Measurements from ENCODE around the gene NRL. TPM values are rescaled to one million over a fixed set of nuclear protein-coding genes. Genes with fewer than 3 reads are reported as not detected.

The NRL gene
- total RNA-seq, 2 experiments from 2014 or later = 4.6 to 7.5 TPM

DNA sequence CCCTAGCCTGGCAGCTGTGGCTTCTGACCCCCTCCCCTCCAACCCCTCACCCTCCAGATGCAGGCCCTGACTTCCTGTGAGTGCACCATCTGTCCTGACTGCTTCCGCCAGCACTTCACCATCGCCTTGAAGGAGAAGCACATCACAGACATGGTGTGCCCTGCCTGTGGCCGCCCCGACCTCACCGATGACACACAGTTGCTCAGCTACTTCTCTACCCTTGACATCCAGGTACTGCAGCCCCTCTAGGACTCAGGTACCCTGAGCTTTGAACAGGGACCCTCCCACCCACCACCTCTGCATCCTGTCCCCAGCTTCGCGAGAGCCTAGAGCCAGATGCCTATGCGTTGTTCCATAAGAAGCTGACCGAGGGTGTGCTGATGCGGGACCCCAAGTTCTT, 40.4 kb upstream of the NRL start:
- no TSS peak for BruUV-seq (replicated peaks)
- no peak overlapping the region for H3K4me3 ChIP-seq (ENCODE audit: low read depth, low read length, poor library complexity, severe bottlenecking)
- no peaks in the 10 kb centered on the region for H3K79me2 ChIP-seq (ENCODE audit: insufficient read depth, low read depth, low read length)
- no peak overlapping the region for H3K4me2 ChIP-seq (ENCODE audit: low read length)
- TF ChIP-seq, protein P1, sequence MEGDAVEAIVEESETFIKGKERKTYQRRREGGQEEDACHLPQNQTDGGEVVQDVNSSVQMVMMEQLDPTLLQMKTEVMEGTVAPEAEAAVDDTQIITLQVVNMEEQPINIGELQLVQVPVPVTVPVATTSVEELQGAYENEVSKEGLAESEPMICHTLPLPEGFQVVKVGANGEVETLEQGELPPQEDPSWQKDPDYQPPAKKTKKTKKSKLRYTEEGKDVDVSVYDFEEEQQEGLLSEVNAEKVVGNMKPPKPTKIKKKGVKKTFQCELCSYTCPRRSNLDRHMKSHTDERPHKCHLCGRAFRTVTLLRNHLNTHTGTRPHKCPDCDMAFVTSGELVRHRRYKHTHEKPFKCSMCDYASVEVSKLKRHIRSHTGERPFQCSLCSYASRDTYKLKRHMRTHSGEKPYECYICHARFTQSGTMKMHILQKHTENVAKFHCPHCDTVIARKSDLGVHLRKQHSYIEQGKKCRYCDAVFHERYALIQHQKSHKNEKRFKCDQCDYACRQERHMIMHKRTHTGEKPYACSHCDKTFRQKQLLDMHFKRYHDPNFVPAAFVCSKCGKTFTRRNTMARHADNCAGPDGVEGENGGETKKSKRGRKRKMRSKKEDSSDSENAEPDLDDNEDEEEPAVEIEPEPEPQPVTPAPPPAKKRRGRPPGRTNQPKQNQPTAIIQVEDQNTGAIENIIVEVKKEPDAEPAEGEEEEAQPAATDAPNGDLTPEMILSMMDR (conservative IDR thresholded peaks at IDR 0.05; ENCODE audit: low read length) = no peak
- TF ChIP-seq EZH2phosphoT487 (IDR thresholded peaks at IDR 0.05; ENCODE audit: borderline replicate concordance, low read depth, low read length) = no peak
- no peaks in the 10 kb centered on the region for H3K4me1 ChIP-seq (ENCODE audit: insufficient read depth, low read length, poor library complexity, severe bottlenecking)
- no peak overlapping the region for H3K27ac ChIP-seq (ENCODE audit: low read depth, low read length, poor library complexity, severe bottlenecking)
- DNase-seq (ENCODE audit: low spot score) = no peak
- POLR2A ChIA-PET = interaction anchor here (1.7 kb wide), 1 partner anchor 9 kb away, joined by 8 read pairs; the partner anchor contains the start of genes PSME2 and RNF31
- H2AFZ ChIP-seq (ENCODE audit: low read length) = no peak overlapping the region
- no peaks in the 10 kb centered on the region for H3K9me3 ChIP-seq (ENCODE audit: low read length)
- no peaks in the 10 kb centered on the region for H4K20me1 ChIP-seq (ENCODE audit: insufficient read depth, low read length)
- H3K9me2 ChIP-seq (ENCODE audit: insufficient read depth, low read length) = no peaks in the 10 kb centered on the region
- H3K36me3 ChIP-seq (ENCODE audit: insufficient read depth, low read length) = peaks cover 78% of the 10 kb centered on the region
- CTCF ChIA-PET (ENCODE audit: unreplicated experiment) = interaction anchor here (0.6 kb wide), 1 partner anchor 61 kb away, joined by 3 read pairs; no protein-coding TSS in a partner anchor
- intact Hi-C loops (cut with micrococcal nuclease; ENCODE audit: unreplicated experiment) = no loop called here

DNA sequence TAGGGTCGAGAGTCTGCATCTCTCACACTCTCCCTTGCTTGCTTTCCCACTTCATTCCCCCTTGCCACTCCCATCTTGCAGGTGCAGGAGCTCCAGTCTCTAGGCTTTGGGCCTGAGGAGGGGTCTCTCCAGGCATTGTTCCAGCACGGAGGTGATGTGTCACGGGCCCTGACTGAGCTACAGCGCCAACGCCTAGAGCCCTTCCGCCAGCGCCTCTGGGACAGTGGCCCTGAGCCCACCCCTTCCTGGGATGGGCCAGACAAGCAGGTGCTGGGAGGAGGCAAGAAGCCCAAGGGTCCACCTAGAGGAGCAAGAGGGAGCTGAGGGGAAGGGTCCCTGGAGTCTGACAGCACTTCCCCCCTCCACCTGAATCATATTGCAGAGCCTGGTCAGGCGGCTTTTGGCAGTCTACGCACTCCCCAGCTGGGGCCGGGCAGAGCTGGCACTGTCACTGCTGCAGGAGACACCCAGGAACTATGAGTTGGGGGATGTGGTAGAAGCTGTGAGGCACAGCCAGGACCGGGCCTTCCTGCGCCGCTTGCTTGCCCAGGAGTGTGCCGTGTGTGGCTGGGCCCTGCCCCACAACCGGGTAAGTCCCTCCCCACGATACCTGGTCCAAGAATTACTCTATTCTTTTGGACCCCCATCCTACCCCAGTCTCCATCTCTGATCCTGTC, 36.8 kb upstream of the NRL start:
- H3K4me1 ChIP-seq (ENCODE audit: insufficient read depth, low read length, poor library complexity, severe bottlenecking) = peaks cover 8% of the 10 kb centered on the region
- no peaks in the 10 kb centered on the region for H3K9me3 ChIP-seq (ENCODE audit: low read length)
- ChIA-PET CTCF (ENCODE audit: unreplicated experiment) (interaction anchor here (2.2 kb wide), 1 partner anchor 10 kb away, joined by 6 read pairs; the partner anchor contains the start of gene IRF9), POLR2A (interaction anchor here (0.8 kb wide), 2 partner anchors 24 to 37 kb away, joined by 4 read pairs; partner anchors contain the start of genes DCAF11 and NRL)
- BruUV-seq (replicated peaks) = no TSS peak
- no peak overlapping the region for H3K4me3 ChIP-seq (ENCODE audit: low read depth, low read length, poor library complexity, severe bottlenecking)
- H3K79me2 ChIP-seq (ENCODE audit: insufficient read depth, low read depth, low read length) = peaks cover 7% of the 10 kb centered on the region; the same call in 1 of the 2 replicates
- intact Hi-C loops (cut with micrococcal nuclease; ENCODE audit: unreplicated experiment) = no loop called here
- DNase-seq (ENCODE audit: low spot score) = no peak
- no peak overlapping the region for H2AFZ ChIP-seq (ENCODE audit: low read length)
- no peak overlapping the region for H3K4me2 ChIP-seq (ENCODE audit: low read length)
- peaks cover 59% of the 10 kb centered on the region for H3K36me3 ChIP-seq (ENCODE audit: insufficient read depth, low read length)
- TF ChIP-seq, protein P1 (conservative IDR thresholded peaks at IDR 0.05; ENCODE audit: low read length) = no peak
- TF ChIP-seq EZH2phosphoT487 (IDR thresholded peaks at IDR 0.05; ENCODE audit: borderline replicate concordance, low read depth, low read length) = no peak
- no peaks in the 10 kb centered on the region for H4K20me1 ChIP-seq (ENCODE audit: insufficient read depth, low read length)
- H3K9me2 ChIP-seq (ENCODE audit: insufficient read depth, low read length) = no peaks in the 10 kb centered on the region
- H3K27ac ChIP-seq (ENCODE audit: low read depth, low read length, poor library complexity, severe bottlenecking) = no peak overlapping the region

DNA sequence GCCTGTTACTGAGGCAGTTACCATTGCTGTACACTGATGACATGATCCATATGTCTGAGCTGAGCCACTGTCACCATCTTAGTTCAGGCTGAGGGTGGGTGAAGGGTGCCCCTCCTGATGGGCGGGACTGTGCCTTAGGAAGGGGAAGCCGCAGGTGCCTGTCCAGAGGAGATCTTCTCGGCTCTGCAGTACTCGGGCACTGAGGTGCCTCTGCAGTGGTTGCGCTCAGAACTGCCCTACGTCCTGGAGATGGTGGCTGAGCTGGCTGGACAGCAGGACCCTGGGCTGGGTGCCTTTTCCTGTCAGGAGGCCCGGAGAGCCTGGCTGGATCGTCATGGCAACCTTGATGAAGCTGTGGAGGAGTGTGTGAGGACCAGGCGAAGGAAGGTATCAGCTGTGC, 36.2 kb upstream of the NRL start:
- ChIA-PET CTCF (ENCODE audit: unreplicated experiment) (interaction anchor here (2.2 kb wide), 1 partner anchor 10 kb away, joined by 6 read pairs; the partner anchor contains the start of gene IRF9), POLR2A (interaction anchor here (0.6 to 0.8 kb wide), 3 partner anchors 24 to 830 kb away, joined by 4 read pairs; partner anchors contain the start of genes DCAF11, NRL and PABPN1)
- Histone ChIP-seq H3K4me2 (ENCODE audit: low read length) (no peak overlapping the region), H3K9me3 (ENCODE audit: low read length) (no peaks in the 10 kb centered on the region), H2AFZ (ENCODE audit: low read length) (no peak overlapping the region), H4K20me1 (ENCODE audit: insufficient read depth, low read length) (no peaks in the 10 kb centered on the region), H3K79me2 (ENCODE audit: insufficient read depth, low read depth, low read length) (peaks cover 10% of the 10 kb centered on the region; the same call in 1 of the 2 replicates), H3K9me2 (ENCODE audit: insufficient read depth, low read length) (no peaks in the 10 kb centered on the region), H3K4me3 (ENCODE audit: low read depth, low read length, poor library complexity, severe bottlenecking) (no peak overlapping the region), H3K4me1 (ENCODE audit: insufficient read depth, low read length, poor library complexity, severe bottlenecking) (peaks cover 8% of the 10 kb centered on the region), H3K36me3 (ENCODE audit: insufficient read depth, low read length) (peaks cover 56% of the 10 kb centered on the region), H3K27ac (ENCODE audit: low read depth, low read length, poor library complexity, severe bottlenecking) (no peak overlapping the region)
- TF ChIP-seq EZH2phosphoT487 (IDR thresholded peaks at IDR 0.05; ENCODE audit: borderline replicate concordance, low read depth, low read length) = no peak
- TF ChIP-seq, protein P1 (conservative IDR thresholded peaks at IDR 0.05; ENCODE audit: low read length) = no peak
- DNase-seq (ENCODE audit: low spot score) = no peak
- intact Hi-C loops (cut with micrococcal nuclease; ENCODE audit: unreplicated experiment) = no loop called here
- BruUV-seq (replicated peaks) = no TSS peak
